GM12874 (cell line): ENCODE measurements around the gene MAP6.

Source experiments
- TF ChIP-seq, protein P1 (sequence below): IDR thresholded peaks from 2 replicates; pipeline ENCODE4 v1.5.1; 2011; ENCODE audit warnings: low read depth, mild to moderate bottlenecking, control low read depth, low read length, moderate library complexity; ENCODE audit not compliant: insufficient read depth

MAP6 gene

DNA sequence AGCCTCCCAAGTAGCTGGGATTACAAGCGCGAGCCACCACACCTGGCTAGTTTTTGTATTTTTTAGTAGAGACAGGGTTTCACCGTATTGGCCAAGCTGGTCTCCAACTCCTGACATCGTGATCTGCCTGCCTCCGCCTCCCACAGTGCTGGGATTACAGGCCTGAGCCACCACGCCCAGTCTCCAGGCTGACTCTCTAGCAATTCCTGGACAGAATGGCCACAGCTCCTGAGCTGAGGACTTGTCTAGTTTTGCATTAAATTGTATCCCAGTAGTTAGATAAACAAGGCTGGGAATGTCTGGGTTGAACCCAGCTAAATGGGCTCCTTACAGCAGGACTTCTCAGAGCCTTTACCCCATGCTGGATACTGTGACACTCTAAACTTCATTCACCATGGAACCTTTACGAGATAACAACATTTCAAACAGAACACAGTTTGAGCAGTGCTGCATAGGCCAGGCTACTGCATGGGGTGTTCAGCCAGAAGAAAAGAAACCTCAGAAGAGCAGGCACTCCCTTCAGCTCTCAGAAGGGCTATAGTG, 34.9 kb upstream of the MAP6 start:
- TF ChIP-seq, protein P1, sequence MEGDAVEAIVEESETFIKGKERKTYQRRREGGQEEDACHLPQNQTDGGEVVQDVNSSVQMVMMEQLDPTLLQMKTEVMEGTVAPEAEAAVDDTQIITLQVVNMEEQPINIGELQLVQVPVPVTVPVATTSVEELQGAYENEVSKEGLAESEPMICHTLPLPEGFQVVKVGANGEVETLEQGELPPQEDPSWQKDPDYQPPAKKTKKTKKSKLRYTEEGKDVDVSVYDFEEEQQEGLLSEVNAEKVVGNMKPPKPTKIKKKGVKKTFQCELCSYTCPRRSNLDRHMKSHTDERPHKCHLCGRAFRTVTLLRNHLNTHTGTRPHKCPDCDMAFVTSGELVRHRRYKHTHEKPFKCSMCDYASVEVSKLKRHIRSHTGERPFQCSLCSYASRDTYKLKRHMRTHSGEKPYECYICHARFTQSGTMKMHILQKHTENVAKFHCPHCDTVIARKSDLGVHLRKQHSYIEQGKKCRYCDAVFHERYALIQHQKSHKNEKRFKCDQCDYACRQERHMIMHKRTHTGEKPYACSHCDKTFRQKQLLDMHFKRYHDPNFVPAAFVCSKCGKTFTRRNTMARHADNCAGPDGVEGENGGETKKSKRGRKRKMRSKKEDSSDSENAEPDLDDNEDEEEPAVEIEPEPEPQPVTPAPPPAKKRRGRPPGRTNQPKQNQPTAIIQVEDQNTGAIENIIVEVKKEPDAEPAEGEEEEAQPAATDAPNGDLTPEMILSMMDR, result no peak

DNA sequence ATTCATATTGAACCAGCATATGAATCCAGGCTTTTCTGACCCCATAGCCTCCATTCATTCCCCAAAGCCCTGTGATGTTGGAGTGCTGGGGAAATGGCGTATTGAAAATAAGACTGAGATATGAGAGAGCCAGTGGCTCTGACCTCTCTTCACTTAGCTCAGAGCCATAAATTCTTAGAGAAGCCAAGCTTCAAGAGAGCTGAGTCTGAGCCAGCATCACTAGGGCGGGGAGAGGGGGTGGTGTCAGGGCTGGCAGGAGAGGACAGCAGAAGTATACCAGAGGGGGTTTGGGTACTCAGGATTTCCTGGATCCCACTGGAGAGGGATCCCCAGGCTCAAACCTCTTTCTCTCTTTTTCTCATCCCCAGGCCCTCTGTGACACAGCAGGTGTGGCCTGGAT, 32.1 kb upstream of the MAP6 start:
- TF ChIP-seq, protein P1, result no peak

DNA sequence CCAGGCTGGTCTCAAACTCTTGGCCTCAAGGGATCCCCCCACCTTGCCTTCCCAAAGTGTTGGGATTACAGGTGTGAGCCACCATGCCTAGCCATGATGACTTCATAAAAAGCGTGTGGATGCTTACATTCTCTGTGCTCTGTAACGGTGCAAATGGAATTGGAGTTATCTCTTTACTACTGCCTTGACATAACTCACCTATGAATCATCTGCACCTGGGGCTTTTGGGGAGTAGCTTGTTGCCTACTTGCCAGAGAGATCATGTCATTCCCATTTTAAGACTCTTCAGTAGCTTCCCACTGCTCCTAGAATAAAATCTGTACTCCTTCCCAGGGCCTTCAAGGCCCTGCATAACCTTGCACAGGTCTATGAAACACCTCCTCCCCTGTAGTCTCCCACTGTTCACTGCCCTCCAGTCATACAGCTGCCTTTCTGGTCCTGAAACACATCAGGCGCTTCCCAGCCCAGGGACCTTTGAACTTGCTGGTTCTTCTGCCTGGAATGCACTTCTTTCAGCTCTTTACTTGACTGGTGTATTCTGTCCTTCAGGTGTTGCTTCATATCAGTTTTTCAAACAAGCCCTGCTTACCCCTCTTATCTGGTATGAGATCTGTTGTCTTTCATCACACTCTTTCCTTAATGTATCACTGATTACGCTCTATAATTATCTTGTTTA, 29.2 kb upstream of the MAP6 start:
- TF ChIP-seq, protein P1, result no peak

GRCh38 chr11:75691804-75692203, 23.0 kb upstream of the MAP6 start:
- TF ChIP-seq, protein P1, result no peak

GRCh38 chr11:75689863-75690609, 21.2 kb upstream of the MAP6 start:
- TF ChIP-seq, protein P1, result no peak

GRCh38 chr11:75679566-75679965, 10.7 kb upstream of the MAP6 start:
- TF ChIP-seq, protein P1, result no peak

- TF ChIP-seq, protein P1, result no peak
These were observed 9.9 kb upstream of the MAP6 start for GRCh38 chr11:75678620-75679259.
